Inferior parietal cortex (tissue), 1 donor: ENCODE data around the gene DUS4L.

Experiments
- DNase-seq: peaks from one replicate; pipeline ENCODE4 v3.0.0-alpha.2; 2016; ENCODE audit errors: extremely low spot score

DUS4L gene

GRCh38 chr7:107613948-107614347 lies 50.2 kb downstream of the DUS4L start:
- no peak for DNase-seq

- no peak for DNase-seq
Observed at GRCh38 chr7:107614425-107614824, 50.7 kb downstream of the DUS4L start.

GRCh38 chr7:107615910-107616680 lies 52.3 kb downstream of the DUS4L start:
- no peak for DNase-seq

- no peak for DNase-seq
Observed at GRCh38 chr7:107622429-107622828, 58.7 kb downstream of the DUS4L start.

- no peak for DNase-seq
Observed at GRCh38 chr7:107622894-107623293, 59.1 kb downstream of the DUS4L start.

- no peak for DNase-seq
Observed at GRCh38 chr7:107627002-107627401, 63.2 kb downstream of the DUS4L start.
